Measurements from ENCODE around the gene PASK. TPM values are rescaled to one million over a fixed set of nuclear protein-coding genes. Genes with fewer than 3 reads are reported as not detected.

The PASK gene
- total RNA-seq, 3 donors from 2014 or later, result 6.8 to 25.5 (median 20.6) TPM

DNA sequence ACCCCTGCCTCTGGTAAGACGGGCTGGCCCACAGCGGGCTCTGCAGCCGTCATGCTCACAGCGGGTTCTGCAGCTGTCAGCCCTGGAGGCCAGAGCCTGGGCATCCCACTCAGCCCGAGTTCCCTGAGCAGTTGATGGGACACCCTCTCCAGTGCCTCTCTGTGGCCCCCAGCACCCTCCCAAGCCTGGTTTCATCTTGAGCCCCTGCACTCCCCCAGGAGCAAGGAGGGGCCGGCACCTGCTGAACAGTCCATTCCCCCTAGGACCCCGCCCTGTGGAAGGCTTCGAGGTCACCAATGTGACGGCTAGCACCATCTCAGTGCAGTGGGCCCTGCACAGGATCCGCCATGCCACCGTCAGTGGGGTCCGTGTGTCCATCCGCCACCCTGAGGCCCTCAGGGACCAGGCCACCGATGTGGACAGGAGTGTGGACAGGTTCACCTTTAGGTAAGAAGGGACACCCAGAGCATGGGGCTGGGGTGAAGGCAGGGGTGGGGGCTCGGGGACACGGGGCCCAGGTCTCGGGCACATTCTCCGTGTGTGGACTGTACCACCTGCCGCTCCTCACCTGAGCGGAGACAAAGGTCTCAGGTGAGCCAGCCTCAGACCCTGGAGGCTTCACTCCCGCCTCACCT lies 81.7 kb downstream of the PASK start:
- no peak for DNase-seq
- ATAC-seq, result no peak

DNA sequence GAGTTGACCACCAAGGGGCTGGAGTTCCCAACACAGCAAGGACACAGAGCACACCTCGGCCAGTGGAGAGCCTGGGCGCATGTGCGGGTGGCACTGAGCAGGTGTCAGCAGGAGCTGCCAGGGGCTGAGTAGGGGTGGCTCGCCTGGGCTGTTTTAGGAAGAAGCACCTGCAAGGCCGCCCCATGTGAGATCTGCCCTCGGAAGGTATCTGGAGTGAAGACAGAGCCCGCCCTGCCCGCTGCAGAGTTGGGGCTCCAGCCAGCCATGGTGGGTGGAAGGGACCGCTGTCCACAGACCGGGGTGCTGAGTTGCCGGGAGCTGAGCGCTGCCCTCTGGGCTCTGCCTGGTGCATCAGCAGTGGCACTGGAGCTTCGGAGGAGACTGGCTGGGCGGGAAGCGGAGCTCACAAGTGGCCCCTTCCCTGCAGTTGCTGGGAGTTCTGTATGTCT lies 82.4 kb downstream of the PASK start:
- intact Hi-C loops (cut with DNase I, micrococcal nuclease), result no loop called here
- Histone ChIP-seq H3K4me1 (ENCODE audit: low read depth) (no peaks in the 10 kb centered on the region), H3K9me3 (no peaks in the 10 kb centered on the region), H3K36me3 (ENCODE audit: low read depth) (no peaks in the 10 kb centered on the region), H3K4me3 (no peak overlapping the region)
- ATAC-seq, result no peak
- TF ChIP-seq, protein P1, sequence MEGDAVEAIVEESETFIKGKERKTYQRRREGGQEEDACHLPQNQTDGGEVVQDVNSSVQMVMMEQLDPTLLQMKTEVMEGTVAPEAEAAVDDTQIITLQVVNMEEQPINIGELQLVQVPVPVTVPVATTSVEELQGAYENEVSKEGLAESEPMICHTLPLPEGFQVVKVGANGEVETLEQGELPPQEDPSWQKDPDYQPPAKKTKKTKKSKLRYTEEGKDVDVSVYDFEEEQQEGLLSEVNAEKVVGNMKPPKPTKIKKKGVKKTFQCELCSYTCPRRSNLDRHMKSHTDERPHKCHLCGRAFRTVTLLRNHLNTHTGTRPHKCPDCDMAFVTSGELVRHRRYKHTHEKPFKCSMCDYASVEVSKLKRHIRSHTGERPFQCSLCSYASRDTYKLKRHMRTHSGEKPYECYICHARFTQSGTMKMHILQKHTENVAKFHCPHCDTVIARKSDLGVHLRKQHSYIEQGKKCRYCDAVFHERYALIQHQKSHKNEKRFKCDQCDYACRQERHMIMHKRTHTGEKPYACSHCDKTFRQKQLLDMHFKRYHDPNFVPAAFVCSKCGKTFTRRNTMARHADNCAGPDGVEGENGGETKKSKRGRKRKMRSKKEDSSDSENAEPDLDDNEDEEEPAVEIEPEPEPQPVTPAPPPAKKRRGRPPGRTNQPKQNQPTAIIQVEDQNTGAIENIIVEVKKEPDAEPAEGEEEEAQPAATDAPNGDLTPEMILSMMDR (IDR thresholded peaks at IDR 0.05), result no peak
- DNase-seq, result no peak

More for the DNA sequence above, 81.7 kb downstream of the PASK start:
- intact Hi-C loops (cut with DNase I, micrococcal nuclease), result no loop called here
- TF ChIP-seq, protein P1 (IDR thresholded peaks at IDR 0.05), result no peak
- H3K9me3 ChIP-seq, result no peaks in the 10 kb centered on the region
- H3K36me3 ChIP-seq (ENCODE audit: low read depth), result no peaks in the 10 kb centered on the region
- no peak overlapping the region for H3K4me3 ChIP-seq
- no peaks in the 10 kb centered on the region for H3K4me1 ChIP-seq (ENCODE audit: low read depth)

DNA sequence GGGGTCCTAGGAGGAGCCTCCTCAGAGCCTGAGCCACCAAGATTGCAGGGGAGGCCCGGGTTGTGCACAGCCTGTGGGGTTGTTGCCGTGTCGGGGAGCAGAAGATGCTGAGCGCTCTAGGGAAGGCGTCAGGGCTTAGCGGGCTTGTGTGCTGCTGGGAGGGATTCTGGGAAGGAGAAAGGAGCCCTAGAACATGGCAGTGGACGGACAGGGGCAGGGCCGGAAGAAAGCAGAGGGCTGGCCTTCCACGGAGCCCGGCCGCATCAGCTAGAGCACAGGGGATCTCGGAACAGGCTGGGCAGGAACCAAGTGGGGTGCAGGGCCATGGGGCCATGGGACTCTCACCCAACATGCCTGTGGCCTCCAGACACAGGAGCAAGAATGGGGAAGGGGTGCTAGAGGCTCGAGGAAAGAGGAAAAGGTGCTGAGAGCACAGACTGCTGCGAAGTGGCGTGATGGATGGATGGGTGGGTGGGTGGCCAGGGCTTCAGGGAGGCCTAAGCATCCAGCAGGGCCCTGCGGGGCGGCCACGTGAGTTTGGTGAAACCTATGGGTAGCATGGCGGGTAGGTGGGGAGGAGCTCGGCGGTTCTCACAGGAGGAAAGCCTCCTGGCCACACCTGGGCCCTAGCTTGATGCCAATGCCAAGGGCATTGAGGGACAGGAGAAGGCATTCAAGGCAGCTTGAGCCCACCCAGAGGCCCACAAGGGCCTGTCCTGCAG lies 82.9 kb downstream of the PASK start:
- DNase-seq (no peak), ATAC-seq (no peak)
- H3K4me1 ChIP-seq (ENCODE audit: low read depth), result no peaks in the 10 kb centered on the region
- intact Hi-C loops (cut with DNase I, micrococcal nuclease), result no loop called here
- H3K9me3 ChIP-seq, result no peaks in the 10 kb centered on the region
- H3K36me3 ChIP-seq (ENCODE audit: low read depth), result no peaks in the 10 kb centered on the region
- H3K4me3 ChIP-seq, result no peak overlapping the region
- TF ChIP-seq, protein P1 (IDR thresholded peaks at IDR 0.05), result no peak

DNA sequence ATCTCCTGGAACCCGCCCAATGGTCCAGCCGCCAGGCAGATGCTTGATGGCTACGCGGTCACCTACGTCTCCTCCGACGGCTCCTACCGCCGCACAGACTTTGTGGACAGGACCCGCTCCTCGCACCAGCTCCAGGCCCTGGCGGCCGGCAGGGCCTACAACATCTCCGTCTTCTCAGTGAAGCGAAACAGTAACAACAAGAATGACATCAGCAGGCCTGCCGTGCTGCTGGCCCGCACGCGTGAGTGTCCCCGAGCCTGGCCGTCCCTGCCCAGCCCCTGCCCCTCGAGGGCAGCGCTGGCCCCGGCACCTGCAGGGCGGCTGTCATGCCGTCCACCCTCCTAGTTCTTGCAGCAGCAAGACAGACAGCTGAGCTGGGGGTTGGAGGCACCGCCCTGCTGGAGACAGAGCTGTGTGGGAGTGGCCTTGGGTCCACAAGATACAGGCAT lies 83.9 kb downstream of the PASK start:
- no peak for ATAC-seq
- H3K36me3 ChIP-seq (ENCODE audit: low read depth), result no peaks in the 10 kb centered on the region
- intact Hi-C loops (cut with DNase I, micrococcal nuclease), result no loop called here

DNA sequence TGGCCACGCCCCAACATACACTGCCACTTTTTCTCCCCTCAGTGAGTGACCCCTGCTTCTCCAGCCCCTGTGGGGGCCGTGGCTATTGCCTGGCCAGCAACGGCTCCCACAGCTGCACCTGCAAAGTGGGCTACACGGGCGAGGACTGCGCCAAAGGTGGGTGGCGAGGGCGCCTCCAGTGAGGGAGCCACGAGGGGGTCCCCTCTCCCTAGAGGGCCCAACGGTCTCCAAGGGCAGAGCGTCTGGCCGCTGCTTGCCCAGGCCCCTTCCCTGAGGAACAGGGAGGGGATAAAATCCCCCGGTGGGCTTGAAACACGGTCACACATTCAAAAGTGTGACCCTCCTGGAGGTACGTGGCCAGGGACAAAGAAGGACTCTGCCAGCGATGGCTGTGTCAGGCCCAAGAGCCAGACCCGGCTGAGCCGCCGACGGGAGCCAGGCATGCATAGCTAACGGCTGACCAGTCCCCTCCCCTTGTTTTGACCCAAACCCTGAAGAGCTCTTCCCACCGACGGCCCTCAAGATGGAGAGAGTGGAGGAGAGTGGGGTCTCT lies 84.4 kb downstream of the PASK start:
- Histone ChIP-seq H3K36me3 (ENCODE audit: low read depth) (no peaks in the 10 kb centered on the region), H3K9me3 (no peaks in the 10 kb centered on the region), H3K4me1 (ENCODE audit: low read depth) (no peaks in the 10 kb centered on the region), H3K4me3 (no peak overlapping the region)
- ATAC-seq, result no peak
- intact Hi-C loops (cut with DNase I, micrococcal nuclease), result no loop called here
- TF ChIP-seq, protein P1 (IDR thresholded peaks at IDR 0.05), result no peak
- no peak for DNase-seq

More for the DNA sequence above, 83.9 kb downstream of the PASK start:
- no peak overlapping the region for H3K4me3 ChIP-seq
- no peak for DNase-seq
- no peaks in the 10 kb centered on the region for H3K9me3 ChIP-seq
- TF ChIP-seq, protein P1 (IDR thresholded peaks at IDR 0.05), result no peak
- H3K4me1 ChIP-seq (ENCODE audit: low read depth), result no peaks in the 10 kb centered on the region
